ENCODE data around the gene HOATZ. TPM values are rescaled to one million over a fixed set of nuclear protein-coding genes. Genes with fewer than 3 reads are reported as not detected.

Gene HOATZ
- total and polyA plus RNA-seq, 2 donors (not counting 1 experiment from before 2014, with no cell fraction given) = not detected

- no peaks in the 10 kb centered on the region for H3K36me3 ChIP-seq (ENCODE audit: control insufficient read depth, insufficient read depth, low read length)
These were observed 38.2 kb upstream of the HOATZ start for GRCh38 chr11:111476366-111476765.

GRCh38 chr11:111476956-111477355, 37.6 kb upstream of the HOATZ start:
- no peak overlapping the region for H3K4me3 ChIP-seq (replicated peaks in 1 of 4; ENCODE audit: control extremely low read depth in 1 of 4, insufficient read depth in 1 of 4, low read depth in 3 of 4, low read length in 4 of 4)
- H3K4me2 ChIP-seq (ENCODE audit: extremely low read depth, insufficient read depth, low read length) = no peak overlapping the region
- H3K79me2 ChIP-seq (ENCODE audit: control insufficient read depth, insufficient read depth, low read length) = no peaks in the 10 kb centered on the region
- no peaks in the 10 kb centered on the region for H3K27me3 ChIP-seq (ENCODE audit: control insufficient read depth, insufficient read depth, low read length)
- TF ChIP-seq, protein P1, sequence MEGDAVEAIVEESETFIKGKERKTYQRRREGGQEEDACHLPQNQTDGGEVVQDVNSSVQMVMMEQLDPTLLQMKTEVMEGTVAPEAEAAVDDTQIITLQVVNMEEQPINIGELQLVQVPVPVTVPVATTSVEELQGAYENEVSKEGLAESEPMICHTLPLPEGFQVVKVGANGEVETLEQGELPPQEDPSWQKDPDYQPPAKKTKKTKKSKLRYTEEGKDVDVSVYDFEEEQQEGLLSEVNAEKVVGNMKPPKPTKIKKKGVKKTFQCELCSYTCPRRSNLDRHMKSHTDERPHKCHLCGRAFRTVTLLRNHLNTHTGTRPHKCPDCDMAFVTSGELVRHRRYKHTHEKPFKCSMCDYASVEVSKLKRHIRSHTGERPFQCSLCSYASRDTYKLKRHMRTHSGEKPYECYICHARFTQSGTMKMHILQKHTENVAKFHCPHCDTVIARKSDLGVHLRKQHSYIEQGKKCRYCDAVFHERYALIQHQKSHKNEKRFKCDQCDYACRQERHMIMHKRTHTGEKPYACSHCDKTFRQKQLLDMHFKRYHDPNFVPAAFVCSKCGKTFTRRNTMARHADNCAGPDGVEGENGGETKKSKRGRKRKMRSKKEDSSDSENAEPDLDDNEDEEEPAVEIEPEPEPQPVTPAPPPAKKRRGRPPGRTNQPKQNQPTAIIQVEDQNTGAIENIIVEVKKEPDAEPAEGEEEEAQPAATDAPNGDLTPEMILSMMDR (conservative IDR thresholded peaks at IDR 0.05 in 1 of 2, IDR thresholded peaks at IDR 0.05 in 1 of 2; ENCODE audit: low read depth in 1 of 2, low read length in 2 of 2) = no peak
- TF ChIP-seq EZH2 (IDR thresholded peaks at IDR 0.05; ENCODE audit: low read length, missing control alignments) = no peak
- H3K9ac ChIP-seq (ENCODE audit: insufficient read depth, low read length) = no peak overlapping the region
- no peak overlapping the region for H3K27ac ChIP-seq (ENCODE audit: insufficient read depth, low read length)
- DNase-seq (ENCODE audit: low read depth in 2 of 2) = peak in 1 of 2 donors; percentile 17
- H3K36me3 ChIP-seq (ENCODE audit: control insufficient read depth, insufficient read depth, low read length) = no peaks in the 10 kb centered on the region
- H3K4me1 ChIP-seq (ENCODE audit: control insufficient read depth, extremely low read depth, insufficient read depth, low read length) = no peaks in the 10 kb centered on the region
- no peaks in the 10 kb centered on the region for H3K9me3 ChIP-seq (ENCODE audit: control insufficient read depth, insufficient read depth, low read depth, low read length)
- H4K20me1 ChIP-seq (ENCODE audit: control insufficient read depth, extremely low read depth, insufficient read depth, low read length) = no peaks in the 10 kb centered on the region
- H2AFZ ChIP-seq (ENCODE audit: low read length) = no peak overlapping the region

More at GRCh38 chr11:111476366-111476765, 38.2 kb upstream of the HOATZ start:
- TF ChIP-seq, protein P1 (conservative IDR thresholded peaks at IDR 0.05 in 1 of 2, IDR thresholded peaks at IDR 0.05 in 1 of 2; ENCODE audit: low read depth in 1 of 2, low read length in 2 of 2) = no peak
- no peak for TF ChIP-seq EZH2 (IDR thresholded peaks at IDR 0.05; ENCODE audit: low read length, missing control alignments)
- Histone ChIP-seq H3K27me3 (ENCODE audit: control insufficient read depth, insufficient read depth, low read length) (no peaks in the 10 kb centered on the region), H3K9me3 (ENCODE audit: control insufficient read depth, insufficient read depth, low read depth, low read length) (no peaks in the 10 kb centered on the region), H3K4me3 (replicated peaks in 1 of 4; ENCODE audit: control extremely low read depth in 1 of 4, insufficient read depth in 1 of 4, low read depth in 3 of 4, low read length in 4 of 4) (no peak overlapping the region), H3K79me2 (ENCODE audit: control insufficient read depth, insufficient read depth, low read length) (no peaks in the 10 kb centered on the region), H3K4me2 (ENCODE audit: extremely low read depth, insufficient read depth, low read length) (no peak overlapping the region), H4K20me1 (ENCODE audit: control insufficient read depth, extremely low read depth, insufficient read depth, low read length) (no peaks in the 10 kb centered on the region), H3K27ac (ENCODE audit: insufficient read depth, low read length) (no peak overlapping the region), H3K4me1 (ENCODE audit: control insufficient read depth, extremely low read depth, insufficient read depth, low read length) (no peaks in the 10 kb centered on the region), H2AFZ (ENCODE audit: low read length) (no peak overlapping the region), H3K9ac (ENCODE audit: insufficient read depth, low read length) (no peak overlapping the region)
- DNase-seq (ENCODE audit: low read depth in 2 of 2) = peak in 1 of 2 donors; percentile 30

DNA sequence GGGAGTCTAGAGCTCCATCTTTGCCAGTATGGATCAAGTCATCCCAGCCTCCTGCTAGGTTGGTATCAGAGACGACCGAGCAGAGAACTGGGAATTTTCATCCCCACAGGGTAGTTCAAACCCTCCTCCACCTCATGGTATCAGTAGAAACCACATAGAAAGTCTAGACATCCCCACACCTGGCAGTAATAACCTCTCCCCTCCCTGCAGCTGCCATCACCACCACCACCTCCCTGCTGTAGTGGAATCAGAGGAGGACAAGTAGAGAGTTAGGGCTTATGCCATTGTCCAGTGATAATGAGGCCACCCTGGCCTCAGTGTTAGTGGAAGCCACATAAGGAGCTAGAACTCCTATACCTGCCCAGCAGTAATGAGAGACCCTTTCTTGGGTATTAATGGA, 36.7 kb upstream of the HOATZ start:
- Histone ChIP-seq H3K9me3 (ENCODE audit: control insufficient read depth, insufficient read depth, low read depth, low read length) (no peaks in the 10 kb centered on the region), H3K9ac (ENCODE audit: insufficient read depth, low read length) (no peak overlapping the region), H3K27ac (ENCODE audit: insufficient read depth, low read length) (no peak overlapping the region), H3K36me3 (ENCODE audit: control insufficient read depth, insufficient read depth, low read length) (no peaks in the 10 kb centered on the region), H2AFZ (ENCODE audit: low read length) (no peak overlapping the region), H3K27me3 (ENCODE audit: control insufficient read depth, insufficient read depth, low read length) (no peaks in the 10 kb centered on the region), H4K20me1 (ENCODE audit: control insufficient read depth, extremely low read depth, insufficient read depth, low read length) (no peaks in the 10 kb centered on the region), H3K79me2 (ENCODE audit: control insufficient read depth, insufficient read depth, low read length) (no peaks in the 10 kb centered on the region), H3K4me2 (ENCODE audit: extremely low read depth, insufficient read depth, low read length) (no peak overlapping the region), H3K4me1 (ENCODE audit: control insufficient read depth, extremely low read depth, insufficient read depth, low read length) (no peaks in the 10 kb centered on the region), H3K4me3 (replicated peaks in 1 of 4; ENCODE audit: control extremely low read depth in 1 of 4, insufficient read depth in 1 of 4, low read depth in 3 of 4, low read length in 4 of 4) (no peak overlapping the region)
- DNase-seq (ENCODE audit: low read depth in 2 of 2) = no peak
- TF ChIP-seq, protein P1 (conservative IDR thresholded peaks at IDR 0.05 in 1 of 2, IDR thresholded peaks at IDR 0.05 in 1 of 2; ENCODE audit: low read depth in 1 of 2, low read length in 2 of 2) = no peak
- no peak for TF ChIP-seq EZH2 (IDR thresholded peaks at IDR 0.05; ENCODE audit: low read length, missing control alignments)

Data from fibroblast of lung (primary cell).